Panc1 (cell line): ENCODE data around the gene RUVBL1. TPM values are rescaled to one million over a fixed set of nuclear protein-coding genes. Genes with fewer than 3 reads are reported as not detected.

Source experiments
- ATAC-seq: fragments of 200-7000 bp; cut with Tn5 transposase; 2 replicates; pipeline ENCODE4 v1.9.1; 2020; ENCODE audit warnings: mild to moderate bottlenecking, moderate library complexity
- BruUV-seq: library from RNA; stranded (reverse); fragments of 400-500 nt; replicated peaks from 2 replicates; lab custom pipeline; 2021; lab: Mats Ljungman, UMichigan
- CTCF ChIA-PET: fragments of 300-600 bp; sonication (Branson Sonifier 250); formaldehyde crosslinking; loops from one replicate; lab custom pipeline; 2022; ENCODE audit warnings: antibody characterized with exemption; lab: Charles Lee
- POLR2A ChIA-PET: fragments of 300-600 bp; sonication (Branson Sonifier 250); formaldehyde crosslinking; loops from one replicate; lab custom pipeline; 2022; ENCODE audit warnings: antibody characterized with exemption; lab: Charles Lee
- DNase-seq: peaks from one replicate; pipeline ENCODE4 v3.0.0-alpha.2; 2010; ENCODE audit warnings: low read depth, low spot score
- H3K27ac ChIP-seq: 2 replicates; pipeline ENCODE4 v1.5.1; 2011; ENCODE audit warnings: mild to moderate bottlenecking, low read length, inconsistent platforms
- H3K27me3 ChIP-seq: fragments of 200-500 bp; sonication (Bioruptor generic); 2 replicates; pipeline ENCODE4 v1.6.0; 2014; ENCODE audit warnings: low read length, inconsistent platforms; ENCODE audit not compliant: control insufficient read depth, insufficient read depth
- H3K36me3 ChIP-seq: fragments of 200-500 bp; sonication (Bioruptor generic); 2 replicates; pipeline ENCODE4 v1.5.1; 2014; ENCODE audit warnings: inconsistent platforms, mild to moderate bottlenecking, low read length, moderate library complexity; ENCODE audit not compliant: control insufficient read depth, insufficient read depth
- H3K4me1 ChIP-seq: 2 replicates; pipeline ENCODE4 v1.5.1; 2011; ENCODE audit warnings: inconsistent platforms, mild to moderate bottlenecking, low read length, moderate library complexity; ENCODE audit not compliant: control insufficient read depth, insufficient read depth
- H3K4me3 ChIP-seq, 2 experiments: 2 replicates each; pipeline ENCODE4 v1.5.1; 2011 to 2012; ENCODE audit warnings: low read depth in 2 of 2, low read length in 2 of 2, mild to moderate bottlenecking in 2 of 2, inconsistent platforms in 1 of 2, moderate library complexity in 1 of 2
- H3K9me3 ChIP-seq: fragments of 200-500 bp; sonication (Bioruptor generic); 2 replicates; pipeline ENCODE4 v1.5.1; 2014; ENCODE audit warnings: low read depth, mild to moderate bottlenecking, inconsistent platforms, low read length, moderate library complexity; ENCODE audit not compliant: control insufficient read depth, insufficient read depth
- POLR2AphosphoS5 ChIP-seq: IDR thresholded peaks from 2 replicates; pipeline ENCODE4 v1.6.1; 2012; ENCODE audit warnings: mild to moderate bottlenecking, low read depth, low read length, moderate library complexity
- SIN3A ChIP-seq: IDR thresholded peaks from 2 replicates; pipeline ENCODE4 v1.6.1; 2012; ENCODE audit warnings: low read depth, mild to moderate bottlenecking, low read length, moderate library complexity, borderline replicate concordance; ENCODE audit not compliant: insufficient read depth
- TCF7L2 ChIP-seq: IDR thresholded peaks from 2 replicates; pipeline ENCODE4 v1.6.1; 2011; ENCODE audit warnings: mild to moderate bottlenecking, low read depth, low read length, inconsistent platforms
- in situ Hi-C: cut with HindIII; loops from 2 replicates; pipeline ENCODE4 v1.10.0; 2016; ENCODE audit warnings: low sequenced_read_pairs, low pct_unique_long_range_greater_than_20kb
- intact Hi-C: fragments of 100-400 bp; cut with micrococcal nuclease; formaldehyde crosslinking; loops from one replicate; pipeline ENCODE4 v1.10.0; 2022; ENCODE audit not compliant: unreplicated experiment
- total RNA-seq: library from RNA; stranded (reverse); gene quantifications from one replicate; pipeline ENCODE4 v1.2.1, GENCODE V29; 2021; ENCODE audit not compliant: unreplicated experiment
- TF ChIP-seq, protein P1 (sequence below), 2 experiments: IDR thresholded peaks; 2 replicates each; pipeline ENCODE4 v1.6.1; 2011 to 2012; ENCODE audit warnings: low read depth in 2 of 2, control low read depth in 1 of 2, low read length in 1 of 2, mild to moderate bottlenecking in 1 of 2, moderate library complexity in 1 of 2; ENCODE audit not compliant: insufficient read depth in 1 of 2
- TF ChIP-seq, protein P2 (sequence below): fragments of 450-650 bp; IDR thresholded peaks from 2 replicates; pipeline ENCODE4 v1.5.1; 2017; ENCODE audit warnings: mild to moderate bottlenecking

The RUVBL1 gene
- total RNA-seq, 1 experiment from 2014 or later = 122 TPM

DNA sequence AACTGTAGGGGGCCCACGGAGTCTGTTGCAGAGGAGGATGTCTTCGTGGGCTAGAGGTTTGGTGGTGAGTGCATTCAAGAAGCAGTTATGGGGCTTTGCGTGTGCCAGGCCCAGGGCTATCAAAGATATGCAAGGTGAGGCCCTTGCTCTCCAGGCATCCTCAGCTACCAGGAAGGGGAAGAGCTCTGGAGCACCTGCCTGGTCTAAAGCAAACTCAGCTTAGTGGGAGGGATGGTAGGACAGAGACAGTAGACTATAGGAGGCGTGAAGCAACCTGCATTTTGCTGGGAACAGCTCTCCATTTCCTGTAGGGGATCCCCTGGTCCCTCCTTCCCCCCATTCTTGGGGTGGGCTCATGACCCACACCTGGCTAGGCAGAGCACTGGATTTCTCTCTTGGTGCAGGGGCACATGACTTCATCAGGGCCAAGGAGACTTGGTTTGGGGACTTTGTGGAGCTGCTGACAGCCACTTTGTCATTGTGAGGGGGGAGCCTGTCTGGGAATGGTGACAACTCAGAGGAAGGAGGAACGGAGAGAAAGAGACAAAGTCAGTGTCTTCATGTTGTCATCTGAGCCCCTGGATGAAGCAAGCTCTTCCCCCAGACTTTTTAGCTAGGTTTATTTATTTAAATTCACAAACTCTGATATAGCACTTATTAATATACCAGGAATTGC lies 21.0 kb upstream of the RUVBL1 start:
- DNase-seq (no peak), ATAC-seq (no peak)
- ChIA-PET POLR2A (no interaction called here), CTCF (interaction anchor here (0.5 kb wide), 1 partner anchor 71 kb away, joined by 5 read pairs; no protein-coding TSS in a partner anchor)
- intact Hi-C loops (no loop called here), in situ Hi-C loops (no loop called here)
- Histone ChIP-seq H3K27ac (no peak overlapping the region), H3K9me3 (no peaks in the 10 kb centered on the region), H3K4me1 (no peaks in the 10 kb centered on the region), H3K27me3 (no peaks in the 10 kb centered on the region), H3K36me3 (no peaks in the 10 kb centered on the region), H3K4me3 (no peak overlapping the region)
- no TSS peak for BruUV-seq
- no peak for TF ChIP-seq POLR2AphosphoS5
- TF ChIP-seq, protein P1, sequence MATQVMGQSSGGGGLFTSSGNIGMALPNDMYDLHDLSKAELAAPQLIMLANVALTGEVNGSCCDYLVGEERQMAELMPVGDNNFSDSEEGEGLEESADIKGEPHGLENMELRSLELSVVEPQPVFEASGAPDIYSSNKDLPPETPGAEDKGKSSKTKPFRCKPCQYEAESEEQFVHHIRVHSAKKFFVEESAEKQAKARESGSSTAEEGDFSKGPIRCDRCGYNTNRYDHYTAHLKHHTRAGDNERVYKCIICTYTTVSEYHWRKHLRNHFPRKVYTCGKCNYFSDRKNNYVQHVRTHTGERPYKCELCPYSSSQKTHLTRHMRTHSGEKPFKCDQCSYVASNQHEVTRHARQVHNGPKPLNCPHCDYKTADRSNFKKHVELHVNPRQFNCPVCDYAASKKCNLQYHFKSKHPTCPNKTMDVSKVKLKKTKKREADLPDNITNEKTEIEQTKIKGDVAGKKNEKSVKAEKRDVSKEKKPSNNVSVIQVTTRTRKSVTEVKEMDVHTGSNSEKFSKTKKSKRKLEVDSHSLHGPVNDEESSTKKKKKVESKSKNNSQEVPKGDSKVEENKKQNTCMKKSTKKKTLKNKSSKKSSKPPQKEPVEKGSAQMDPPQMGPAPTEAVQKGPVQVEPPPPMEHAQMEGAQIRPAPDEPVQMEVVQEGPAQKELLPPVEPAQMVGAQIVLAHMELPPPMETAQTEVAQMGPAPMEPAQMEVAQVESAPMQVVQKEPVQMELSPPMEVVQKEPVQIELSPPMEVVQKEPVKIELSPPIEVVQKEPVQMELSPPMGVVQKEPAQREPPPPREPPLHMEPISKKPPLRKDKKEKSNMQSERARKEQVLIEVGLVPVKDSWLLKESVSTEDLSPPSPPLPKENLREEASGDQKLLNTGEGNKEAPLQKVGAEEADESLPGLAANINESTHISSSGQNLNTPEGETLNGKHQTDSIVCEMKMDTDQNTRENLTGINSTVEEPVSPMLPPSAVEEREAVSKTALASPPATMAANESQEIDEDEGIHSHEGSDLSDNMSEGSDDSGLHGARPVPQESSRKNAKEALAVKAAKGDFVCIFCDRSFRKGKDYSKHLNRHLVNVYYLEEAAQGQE (IDR thresholded peaks at IDR 0.05; ENCODE audit: insufficient read depth in 1 of 2, low read depth in 2 of 2, low read length in 1 of 2) = no peak
- no peak for TF ChIP-seq TCF7L2
- no peak for TF ChIP-seq SIN3A
- TF ChIP-seq, protein P2, sequence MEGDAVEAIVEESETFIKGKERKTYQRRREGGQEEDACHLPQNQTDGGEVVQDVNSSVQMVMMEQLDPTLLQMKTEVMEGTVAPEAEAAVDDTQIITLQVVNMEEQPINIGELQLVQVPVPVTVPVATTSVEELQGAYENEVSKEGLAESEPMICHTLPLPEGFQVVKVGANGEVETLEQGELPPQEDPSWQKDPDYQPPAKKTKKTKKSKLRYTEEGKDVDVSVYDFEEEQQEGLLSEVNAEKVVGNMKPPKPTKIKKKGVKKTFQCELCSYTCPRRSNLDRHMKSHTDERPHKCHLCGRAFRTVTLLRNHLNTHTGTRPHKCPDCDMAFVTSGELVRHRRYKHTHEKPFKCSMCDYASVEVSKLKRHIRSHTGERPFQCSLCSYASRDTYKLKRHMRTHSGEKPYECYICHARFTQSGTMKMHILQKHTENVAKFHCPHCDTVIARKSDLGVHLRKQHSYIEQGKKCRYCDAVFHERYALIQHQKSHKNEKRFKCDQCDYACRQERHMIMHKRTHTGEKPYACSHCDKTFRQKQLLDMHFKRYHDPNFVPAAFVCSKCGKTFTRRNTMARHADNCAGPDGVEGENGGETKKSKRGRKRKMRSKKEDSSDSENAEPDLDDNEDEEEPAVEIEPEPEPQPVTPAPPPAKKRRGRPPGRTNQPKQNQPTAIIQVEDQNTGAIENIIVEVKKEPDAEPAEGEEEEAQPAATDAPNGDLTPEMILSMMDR = no peak

DNA sequence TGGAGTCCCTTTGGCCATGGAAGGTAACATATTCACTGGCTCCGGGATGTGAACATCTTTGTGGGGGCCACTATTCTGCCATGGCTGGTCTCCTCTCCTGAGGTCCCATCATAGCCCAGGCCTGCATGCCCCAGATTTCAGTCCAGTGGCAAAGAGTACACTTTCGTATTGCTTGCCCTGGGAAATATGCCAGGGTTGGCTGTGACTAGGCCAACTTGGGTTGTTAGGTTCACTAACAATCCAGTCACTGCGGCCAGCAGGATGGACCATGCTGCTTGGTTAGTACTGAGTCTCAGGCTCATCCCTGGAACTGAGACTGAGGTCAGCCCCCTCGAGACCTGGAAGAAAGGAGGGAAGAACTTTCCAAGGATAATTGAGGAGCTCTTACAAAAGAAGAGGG lies 19.9 kb upstream of the RUVBL1 start:
- in situ Hi-C loops (no loop called here), intact Hi-C loops (no loop called here)
- no TSS peak for BruUV-seq
- Histone ChIP-seq H3K36me3 (no peaks in the 10 kb centered on the region), H3K27me3 (peaks cover 3% of the 10 kb centered on the region; the same call in 1 of the 2 replicates), H3K4me1 (no peaks in the 10 kb centered on the region), H3K4me3 (no peak overlapping the region), H3K9me3 (no peaks in the 10 kb centered on the region), H3K27ac (no peak overlapping the region)
- ChIA-PET POLR2A (no interaction called here), CTCF (no interaction called here)
- ATAC-seq (no peak), DNase-seq (no peak)
- TF ChIP-seq, protein P1 (IDR thresholded peaks at IDR 0.05; ENCODE audit: insufficient read depth in 1 of 2, low read depth in 2 of 2, low read length in 1 of 2) = no peak
- TF ChIP-seq, protein P2 = no peak
- TF ChIP-seq SIN3A (no peak), POLR2AphosphoS5 (no peak), TCF7L2 (no peak)
